Measurements from ENCODE around the gene IL17RA. TPM values are rescaled to one million over a fixed set of nuclear protein-coding genes. Genes with fewer than 3 reads are reported as not detected.

The IL17RA gene
- total RNA-seq, 4 donors from 2014 or later = 2.6 to 19.3 (median 6.2) TPM

GRCh38 chr22:17158176-17158567, 73.4 kb downstream of the IL17RA start:
- H3K4me3 ChIP-seq = peak overlapping the region; percentile 46 to 83
- DNase-seq = no peak
- intact Hi-C loops (cut with DNase I; ENCODE audit: low total_unique reads) = loop anchor here (10.0 kb wide), 1 partner anchor 73 kb away; the partner anchor contains the start of gene IL17RA
- H3K9me3 ChIP-seq = no peaks in the 10 kb centered on the region
- H3K27ac ChIP-seq = peak overlapping the region; percentile 72 to 89
- TF ChIP-seq CTCF (IDR thresholded peaks at IDR 0.05) (no peak), POLR2A (IDR thresholded peaks at IDR 0.05) (no peak)
- H3K27me3 ChIP-seq = no peaks in the 10 kb centered on the region
- H3K36me3 ChIP-seq = no peaks in the 10 kb centered on the region
- no peaks in the 10 kb centered on the region for H3K4me1 ChIP-seq

- Histone ChIP-seq H3K9me3 (no peaks in the 10 kb centered on the region), H3K27ac (peak within 1 kb of the TSS; percentile 72 to 89), H3K4me3 (peak within 1 kb of the TSS; percentile 46 to 83), H3K27me3 (no peaks in the 10 kb centered on the region), H3K4me1 (no peaks in the 10 kb centered on the region), H3K36me3 (no peaks in the 10 kb centered on the region)
- TF ChIP-seq CTCF (IDR thresholded peaks at IDR 0.05) (peak in 1 of 4 experiments; percentile 9), POLR2A (IDR thresholded peaks at IDR 0.05) (peak in 1 of 2 donors; percentile 50)
- DNase-seq = peak; percentile 84 to 88
- intact Hi-C loops (cut with DNase I; ENCODE audit: low total_unique reads) = loop anchor here (10.0 kb wide), 1 partner anchor 74 kb away; the partner anchor contains the start of gene IL17RA
Measured at GRCh38 chr22:17158568-17159503, 74.0 kb downstream of the IL17RA start, which contains the start of gene HDHD5. HDHD5 (minus strand) TSS chr22:17159277; CDS start chr22:17159251, 26 bp downstream.

GRCh38 chr22:17159504-17159951, 74.7 kb downstream of the IL17RA start:
- DNase-seq = peak in 1 of 2 donors; percentile 45
- peak overlapping the region; percentile 46 to 83 for H3K4me3 ChIP-seq
- intact Hi-C loops (cut with DNase I; ENCODE audit: low total_unique reads) = loop anchor here (10.0 kb wide), 1 partner anchor 75 kb away; the partner anchor contains the start of gene IL17RA
- H3K27me3 ChIP-seq = no peaks in the 10 kb centered on the region
- H3K4me1 ChIP-seq = no peaks in the 10 kb centered on the region
- TF ChIP-seq CTCF (IDR thresholded peaks at IDR 0.05) = no peak
- TF ChIP-seq POLR2A (IDR thresholded peaks at IDR 0.05) = no peak
- no peaks in the 10 kb centered on the region for H3K36me3 ChIP-seq
- H3K9me3 ChIP-seq = no peaks in the 10 kb centered on the region
- peak overlapping the region; percentile 72 to 89 for H3K27ac ChIP-seq

- H3K4me1 ChIP-seq = no peaks in the 10 kb centered on the region
- H3K9me3 ChIP-seq = no peaks in the 10 kb centered on the region
- no peaks in the 10 kb centered on the region for H3K27me3 ChIP-seq
- DNase-seq = no peak
- H3K36me3 ChIP-seq = no peaks in the 10 kb centered on the region
- TF ChIP-seq POLR2A (IDR thresholded peaks at IDR 0.05) = no peak
- no peak overlapping the region for H3K27ac ChIP-seq
- H3K4me3 ChIP-seq = no peak overlapping the region
- intact Hi-C loops (cut with DNase I; ENCODE audit: low total_unique reads) = no loop called here
Measured at GRCh38 chr22:17161991-17162390, 77.2 kb downstream of the IL17RA start.

- Histone ChIP-seq H3K27ac (no peak overlapping the region), H3K4me3 (no peak overlapping the region), H3K36me3 (no peaks in the 10 kb centered on the region), H3K4me1 (no peaks in the 10 kb centered on the region), H3K27me3 (no peaks in the 10 kb centered on the region), H3K9me3 (no peaks in the 10 kb centered on the region)
- intact Hi-C loops (cut with DNase I; ENCODE audit: low total_unique reads) = no loop called here
- TF ChIP-seq POLR2A (IDR thresholded peaks at IDR 0.05) (no peak), CTCF (IDR thresholded peaks at IDR 0.05) (no peak)
- no peak for DNase-seq
Measured at GRCh38 chr22:17162731-17163130, 77.9 kb downstream of the IL17RA start.
